ENCODE data around the gene LHPP. TPM values are rescaled to one million over a fixed set of nuclear protein-coding genes. Genes with fewer than 3 reads are reported as not detected.

LHPP gene
- total RNA-seq, 2 experiments from 2014 or later, result 15.3 to 19.6 TPM

DNA sequence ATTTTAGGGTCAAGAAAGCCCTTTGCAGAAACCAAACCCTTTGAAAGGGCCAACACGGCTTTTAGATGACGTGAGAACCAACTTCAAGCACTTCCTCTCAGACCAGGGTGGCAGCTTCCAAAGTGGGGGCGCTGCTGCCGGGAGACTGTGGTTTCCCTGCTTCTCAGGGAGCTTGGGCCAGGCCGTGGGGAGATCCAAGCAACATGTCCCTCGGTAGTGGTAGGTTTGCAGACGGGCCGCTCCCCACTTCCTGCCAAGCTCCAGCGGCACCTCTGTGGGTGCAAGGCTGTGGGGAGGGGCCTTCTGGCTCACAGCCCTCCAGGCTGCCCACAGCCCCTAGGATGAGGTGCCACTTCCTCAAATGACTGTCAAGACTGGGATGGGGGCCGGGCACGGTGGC is 150.1 kb downstream of the LHPP start:
- peak overlapping the region; percentile 69 to 81 for H3K27ac ChIP-seq (ENCODE audit: low read depth in 1 of 2, low read length in 2 of 2)
- no peaks in the 10 kb centered on the region for H3K36me3 Mint-ChIP-seq (ENCODE audit: low read depth)
- H3K27ac Mint-ChIP-seq, result peak overlapping the region; percentile 88
- ChIA-PET POLR2A (interaction anchor here (0.7 to 2.6 kb wide), 7 partner anchors 13 to 130 kb away, joined by 3 to 13 read pairs (median 3); no protein-coding TSS in a partner anchor), CTCF (interaction anchor here (1.1 to 1.4 kb wide), 2 partner anchors 15 to 133 kb away, joined by 3 read pairs; no protein-coding TSS in a partner anchor)
- H3K9me3 Mint-ChIP-seq, result no peaks in the 10 kb centered on the region
- no peaks in the 10 kb centered on the region for H3K27me3 Mint-ChIP-seq
- intact Hi-C loops (cut with DNase I, micrococcal nuclease), result no loop called here
- H3K9me3 ChIP-seq (ENCODE audit: control insufficient read depth in 1 of 2, insufficient read depth in 1 of 2, low read length in 2 of 2), result no peaks in the 10 kb centered on the region
- H3K4me1 ChIP-seq (ENCODE audit: insufficient read depth, low read length), result peaks cover 52% of the 10 kb centered on the region
- peaks cover 28% of the 10 kb centered on the region for H3K4me1 Mint-ChIP-seq (ENCODE audit: low read depth)
- H3K27me3 ChIP-seq (ENCODE audit: control insufficient read depth in 1 of 2, insufficient read depth in 2 of 2, low read length in 2 of 2), result no peaks in the 10 kb centered on the region
- peak; percentile 79 for ATAC-seq (ENCODE audit: poor library complexity)
- DNase-seq, result peak in 12 of 14 experiments; percentile 21 to 84 (median 44)
- H3K4me3 Mint-ChIP-seq, result peak overlapping the region; percentile 43
- H3K36me3 ChIP-seq (ENCODE audit: insufficient read depth, low read length), result peaks cover under 1% of the 10 kb centered on the region
- TF ChIP-seq, protein P1, sequence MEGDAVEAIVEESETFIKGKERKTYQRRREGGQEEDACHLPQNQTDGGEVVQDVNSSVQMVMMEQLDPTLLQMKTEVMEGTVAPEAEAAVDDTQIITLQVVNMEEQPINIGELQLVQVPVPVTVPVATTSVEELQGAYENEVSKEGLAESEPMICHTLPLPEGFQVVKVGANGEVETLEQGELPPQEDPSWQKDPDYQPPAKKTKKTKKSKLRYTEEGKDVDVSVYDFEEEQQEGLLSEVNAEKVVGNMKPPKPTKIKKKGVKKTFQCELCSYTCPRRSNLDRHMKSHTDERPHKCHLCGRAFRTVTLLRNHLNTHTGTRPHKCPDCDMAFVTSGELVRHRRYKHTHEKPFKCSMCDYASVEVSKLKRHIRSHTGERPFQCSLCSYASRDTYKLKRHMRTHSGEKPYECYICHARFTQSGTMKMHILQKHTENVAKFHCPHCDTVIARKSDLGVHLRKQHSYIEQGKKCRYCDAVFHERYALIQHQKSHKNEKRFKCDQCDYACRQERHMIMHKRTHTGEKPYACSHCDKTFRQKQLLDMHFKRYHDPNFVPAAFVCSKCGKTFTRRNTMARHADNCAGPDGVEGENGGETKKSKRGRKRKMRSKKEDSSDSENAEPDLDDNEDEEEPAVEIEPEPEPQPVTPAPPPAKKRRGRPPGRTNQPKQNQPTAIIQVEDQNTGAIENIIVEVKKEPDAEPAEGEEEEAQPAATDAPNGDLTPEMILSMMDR (IDR thresholded peaks at IDR 0.05), result no peak
- peak overlapping the region; percentile 7 for H3K4me3 ChIP-seq (ENCODE audit: low read length)

DNA sequence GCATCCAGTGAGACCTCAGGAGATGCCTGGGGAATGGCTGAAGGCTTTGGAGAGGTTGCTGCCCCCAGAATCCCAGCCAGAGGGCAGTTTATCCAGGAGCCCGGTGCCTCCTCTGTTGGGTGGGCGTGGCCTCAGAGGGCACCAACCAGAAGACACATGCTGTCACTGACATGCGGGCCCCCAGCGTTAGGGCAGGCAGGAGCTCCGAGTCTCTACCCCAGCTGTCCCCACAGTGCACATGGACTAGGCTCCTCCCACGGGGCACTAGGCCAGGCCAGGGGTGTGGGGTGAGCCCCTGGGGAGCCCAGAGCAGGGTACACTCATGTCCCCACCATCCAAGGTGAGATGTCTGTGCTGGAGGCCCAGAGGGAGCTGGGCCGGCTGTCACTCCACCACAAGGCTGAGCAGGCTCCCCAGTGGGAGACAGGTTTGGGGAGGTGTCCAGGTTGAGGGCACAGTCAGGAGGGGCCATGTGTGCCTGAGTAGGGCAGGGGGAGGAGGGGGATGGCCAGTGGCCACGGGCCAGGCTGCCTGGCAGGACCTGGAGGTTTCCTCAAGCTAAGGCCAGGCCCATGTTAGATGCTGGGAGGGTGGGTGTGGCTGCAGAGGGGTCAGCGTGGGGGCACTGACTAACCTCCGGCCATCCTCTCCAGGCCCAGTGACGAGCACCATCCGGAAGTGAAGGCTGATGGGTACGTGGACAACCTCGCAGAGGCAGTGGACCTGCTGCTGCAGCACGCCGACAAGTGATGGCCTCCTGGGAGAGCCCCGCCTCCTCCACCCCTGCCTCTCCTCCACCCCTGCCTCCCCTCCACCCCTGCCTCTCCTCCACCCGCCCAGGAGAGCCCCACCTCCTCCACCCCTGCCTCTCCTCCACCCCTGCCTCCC is 151.2 kb downstream of the LHPP start:
- ATAC-seq (ENCODE audit: poor library complexity) (peak; percentile 49), DNase-seq (peak in 7 of 14 experiments; percentile 13 to 56 (median 42))
- intact Hi-C loops (cut with DNase I, micrococcal nuclease), result no loop called here
- ChIA-PET POLR2A (interaction anchor here (1.1 to 2.6 kb wide), 3 partner anchors 17 to 129 kb away, joined by 3 to 13 read pairs (median 4); no protein-coding TSS in a partner anchor), CTCF (interaction anchor here (1.4 kb wide), 1 partner anchor 14 kb away, joined by 3 read pairs; no protein-coding TSS in a partner anchor)
- Mint-ChIP-seq H3K9me3 (no peaks in the 10 kb centered on the region), H3K27ac (peak overlapping the region; percentile 88), H3K36me3 (ENCODE audit: low read depth) (peaks cover 7% of the 10 kb centered on the region), H3K27me3 (no peaks in the 10 kb centered on the region), H3K4me3 (no peak overlapping the region), H3K4me1 (ENCODE audit: low read depth) (peaks cover 31% of the 10 kb centered on the region)
- H3K4me1 ChIP-seq (ENCODE audit: insufficient read depth, low read length), result peaks cover 55% of the 10 kb centered on the region
- H3K9me3 ChIP-seq (ENCODE audit: control insufficient read depth in 1 of 2, insufficient read depth in 1 of 2, low read length in 2 of 2), result no peaks in the 10 kb centered on the region
- TF ChIP-seq, protein P1 (IDR thresholded peaks at IDR 0.05), result no peak
- H3K27ac ChIP-seq (ENCODE audit: low read depth in 1 of 2, low read length in 2 of 2), result peak overlapping the region; percentile 45 to 81
- peaks cover 9% of the 10 kb centered on the region for H3K36me3 ChIP-seq (ENCODE audit: insufficient read depth, low read length)
- H3K4me3 ChIP-seq (ENCODE audit: low read length), result no peak overlapping the region
- no peaks in the 10 kb centered on the region for H3K27me3 ChIP-seq (ENCODE audit: control insufficient read depth in 1 of 2, insufficient read depth in 2 of 2, low read length in 2 of 2)

DNA sequence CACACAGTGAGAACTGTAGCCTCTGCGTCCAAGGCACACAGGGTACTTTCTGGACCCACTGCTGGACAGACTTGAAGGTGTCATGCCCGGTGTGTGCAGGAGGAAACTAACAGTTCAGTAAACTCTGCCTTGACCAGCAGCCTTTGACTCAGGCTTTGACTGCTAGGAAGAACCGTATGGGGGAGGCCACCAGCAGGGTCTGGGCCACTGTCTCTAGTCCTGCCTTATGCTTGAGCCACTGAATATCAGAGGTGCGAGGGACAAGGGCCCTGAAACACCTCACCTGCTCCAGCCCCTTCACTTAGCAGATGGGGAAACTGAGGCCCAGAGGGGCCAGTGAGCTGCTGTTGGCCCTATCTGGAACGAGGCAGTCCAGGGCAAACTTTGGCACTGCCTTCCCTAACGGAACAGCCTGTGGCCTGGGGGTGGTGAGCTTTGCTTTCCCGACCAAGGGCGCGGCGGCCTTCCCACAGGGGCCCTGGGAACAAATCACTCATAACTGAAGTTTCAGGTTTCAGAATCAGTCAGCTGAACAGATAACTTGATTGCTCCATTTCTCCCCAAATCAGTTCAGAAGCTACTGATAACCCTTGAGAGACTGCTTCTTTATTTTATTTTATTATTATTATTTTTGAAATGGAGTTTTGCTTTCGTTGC is 152.5 kb downstream of the LHPP start:
- Mint-ChIP-seq H3K9me3 (no peaks in the 10 kb centered on the region), H3K4me3 (no peak overlapping the region), H3K27me3 (no peaks in the 10 kb centered on the region), H3K27ac (peak overlapping the region; percentile 79), H3K4me1 (ENCODE audit: low read depth) (peaks cover 41% of the 10 kb centered on the region), H3K36me3 (ENCODE audit: low read depth) (peaks cover 11% of the 10 kb centered on the region)
- intact Hi-C loops (cut with DNase I, micrococcal nuclease), result no loop called here
- no peaks in the 10 kb centered on the region for H3K27me3 ChIP-seq (ENCODE audit: control insufficient read depth in 1 of 2, insufficient read depth in 2 of 2, low read length in 2 of 2)
- no peaks in the 10 kb centered on the region for H3K9me3 ChIP-seq (ENCODE audit: control insufficient read depth in 1 of 2, insufficient read depth in 1 of 2, low read length in 2 of 2)
- no peak for DNase-seq
- ChIA-PET CTCF (interaction anchor here (1.1 kb wide), 1 partner anchor 13 kb away, joined by 3 read pairs; no protein-coding TSS in a partner anchor), POLR2A (interaction anchor here (0.7 to 2.6 kb wide), 2 partner anchors 10 to 128 kb away, joined by 3 to 13 read pairs; no protein-coding TSS in a partner anchor)
- TF ChIP-seq, protein P1 (IDR thresholded peaks at IDR 0.05), result no peak
- peaks cover 21% of the 10 kb centered on the region for H3K36me3 ChIP-seq (ENCODE audit: insufficient read depth, low read length)
- ATAC-seq (ENCODE audit: poor library complexity), result no peak
- H3K4me1 ChIP-seq (ENCODE audit: insufficient read depth, low read length), result peaks cover 65% of the 10 kb centered on the region
- no peak overlapping the region for H3K27ac ChIP-seq (ENCODE audit: low read depth in 1 of 2, low read length in 2 of 2)
- no peak overlapping the region for H3K4me3 ChIP-seq (ENCODE audit: low read length)

Measured in CD4-positive, alpha-beta T cell (primary cell).